HG02884 (cell line): ENCODE results near the gene PSMB4.
A peak's percentile ranks its signal among the peaks of the same experiment; 100 is the strongest.
"Not testable (repeated sequence)": the region's sequence is repeated elsewhere in the genome, so short reads cannot be mapped to it uniquely, and the experiment has no call there.

ENCODE experiments used
- ATAC-seq: cut with Tn5 transposase; IDR thresholded peaks from one replicate; pipeline ENCODE4 v1.9.1; 2021; ENCODE audit warnings: mild to moderate bottlenecking, moderate library complexity; ENCODE audit not compliant: unreplicated experiment

PSMB4 gene

DNA sequence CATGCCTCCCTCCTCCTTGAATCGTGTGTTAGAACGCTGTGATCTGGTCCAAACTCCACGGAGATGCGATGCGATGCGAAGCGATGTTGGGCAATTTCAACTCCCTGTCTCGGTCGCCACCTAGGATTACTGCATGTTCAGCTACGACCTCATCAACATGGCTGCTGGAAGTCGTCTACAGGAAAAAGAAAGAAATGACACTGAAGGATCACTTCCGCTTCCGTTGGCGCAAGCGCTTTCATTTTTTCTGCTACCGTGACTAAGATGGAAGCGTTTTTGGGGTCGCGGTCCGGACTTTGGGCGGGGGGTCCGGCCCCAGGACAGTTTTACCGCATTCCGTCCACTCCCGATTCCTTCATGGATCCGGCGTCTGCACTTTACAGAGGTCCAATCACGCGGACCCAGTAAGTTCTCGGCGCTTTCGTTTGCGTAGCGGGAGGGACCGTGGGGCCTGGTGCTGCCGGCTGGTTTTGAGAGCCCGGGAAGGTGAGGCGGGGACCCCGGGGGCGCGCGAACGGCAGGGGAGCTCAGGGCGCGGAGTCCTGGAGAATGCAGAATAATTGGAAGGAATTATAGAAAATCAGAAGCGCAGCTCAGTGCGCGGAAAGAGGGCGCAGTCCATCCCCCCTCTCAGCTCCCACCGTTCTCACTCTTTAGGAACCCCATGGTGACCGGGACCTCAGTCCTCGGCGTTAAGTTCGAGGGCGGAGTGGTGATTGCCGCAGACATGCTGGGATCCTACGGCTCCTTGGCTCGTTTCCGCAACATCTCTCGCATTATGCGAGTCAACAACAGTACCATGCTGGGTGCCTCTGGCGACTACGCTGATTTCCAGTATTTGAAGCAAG is at the start of gene PSMB4:
PSMB4 (plus strand) TSS at position 250 of the 848 bp plus-strand sequence; CDS start at position 265, 15 bp downstream.
- peak; percentile 72 for ATAC-seq

DNA sequence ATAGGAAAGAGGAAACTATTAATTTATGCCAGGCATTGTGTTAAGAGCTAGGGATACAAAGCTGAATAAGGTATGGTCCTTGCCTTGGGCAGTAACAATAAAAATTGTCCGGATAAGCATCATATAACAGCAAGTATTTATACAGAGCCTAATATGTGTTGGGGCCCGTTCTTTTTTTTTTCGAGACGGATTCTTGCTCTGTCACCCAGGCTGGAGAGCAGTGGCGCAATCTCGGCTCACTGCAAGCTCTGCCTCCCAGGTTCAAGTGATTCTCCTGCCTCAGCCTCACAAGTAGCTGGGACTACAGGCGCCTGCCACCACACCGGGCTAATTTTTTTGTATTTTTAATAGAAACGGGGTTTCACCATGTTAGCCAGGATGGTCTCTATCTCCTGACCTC is 49.0 kb upstream of the PSMB4 start:
- ATAC-seq: not testable (repeated sequence)

DNA sequence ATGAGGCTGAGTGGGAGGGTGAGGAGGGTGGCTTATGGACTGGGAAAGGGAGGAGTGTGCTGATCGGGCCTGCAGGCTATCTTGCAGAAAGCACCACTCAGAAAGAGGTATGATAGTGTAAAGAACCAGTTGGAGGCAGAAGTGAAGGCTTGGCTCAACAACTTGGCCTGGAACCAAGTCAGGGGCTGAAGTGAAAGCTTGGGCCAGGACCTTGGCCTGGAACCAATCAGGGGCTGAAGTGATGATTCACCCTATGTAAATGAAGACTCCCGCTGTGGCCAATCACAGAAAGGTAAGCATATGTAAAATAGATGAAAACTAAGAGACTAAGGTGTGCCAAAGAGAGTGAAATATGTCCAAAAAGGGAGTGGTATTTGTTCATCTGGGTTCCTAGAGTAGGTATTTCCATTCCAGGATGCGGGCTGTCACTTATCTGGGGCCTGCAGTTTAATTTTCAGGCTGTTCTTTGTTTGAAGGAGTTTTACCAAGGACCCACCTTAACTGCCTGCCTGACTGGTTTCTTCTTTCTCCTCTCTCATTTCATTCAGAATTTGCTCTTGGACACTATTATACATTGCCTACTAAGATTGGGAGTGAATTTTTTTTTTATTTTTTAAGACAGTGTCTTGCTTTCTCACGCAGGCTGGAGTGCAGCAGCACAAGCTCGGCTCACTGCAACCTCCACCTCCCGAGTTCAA is 47.2 kb upstream of the PSMB4 start:
- no peak for ATAC-seq

DNA sequence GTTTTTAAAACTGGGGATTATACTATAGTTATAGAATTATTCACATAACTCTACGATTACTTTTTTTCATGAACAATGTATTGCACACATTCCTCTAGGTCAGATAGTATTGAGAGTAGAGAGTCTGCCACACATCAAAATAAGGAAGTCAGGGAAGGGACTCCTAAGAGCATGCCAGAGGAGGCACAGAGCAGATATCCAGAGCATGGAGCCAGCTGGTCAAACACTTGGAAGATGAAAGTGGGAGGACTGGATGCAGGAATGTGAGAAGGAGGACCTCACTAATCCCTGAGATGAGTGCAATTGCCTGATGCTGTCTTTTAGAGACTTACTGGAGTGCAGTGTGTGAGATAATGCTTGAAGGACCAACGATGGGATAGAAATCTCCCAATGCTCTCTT is 42.7 kb upstream of the PSMB4 start:
- ATAC-seq: no peak

DNA sequence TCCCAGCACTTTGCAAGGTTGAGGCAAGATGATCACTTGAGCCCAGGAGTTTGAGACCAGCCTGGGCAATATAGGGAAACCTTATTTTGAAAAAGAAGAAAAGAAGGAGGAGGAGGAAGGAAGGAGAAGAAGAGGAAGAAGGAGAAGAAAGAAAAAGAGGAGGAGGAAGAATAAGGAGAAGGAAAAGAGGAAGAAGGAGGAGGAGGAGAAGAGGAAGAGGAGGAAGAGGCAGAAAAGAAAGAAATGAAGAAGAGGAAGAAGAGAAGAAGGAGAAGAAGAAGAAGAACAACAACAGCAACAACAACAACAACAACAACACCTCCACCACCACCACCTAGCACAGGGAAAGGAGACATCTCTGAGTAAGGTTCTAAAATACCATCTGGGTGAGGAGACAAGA is 37.5 kb upstream of the PSMB4 start:
- no peak for ATAC-seq

DNA sequence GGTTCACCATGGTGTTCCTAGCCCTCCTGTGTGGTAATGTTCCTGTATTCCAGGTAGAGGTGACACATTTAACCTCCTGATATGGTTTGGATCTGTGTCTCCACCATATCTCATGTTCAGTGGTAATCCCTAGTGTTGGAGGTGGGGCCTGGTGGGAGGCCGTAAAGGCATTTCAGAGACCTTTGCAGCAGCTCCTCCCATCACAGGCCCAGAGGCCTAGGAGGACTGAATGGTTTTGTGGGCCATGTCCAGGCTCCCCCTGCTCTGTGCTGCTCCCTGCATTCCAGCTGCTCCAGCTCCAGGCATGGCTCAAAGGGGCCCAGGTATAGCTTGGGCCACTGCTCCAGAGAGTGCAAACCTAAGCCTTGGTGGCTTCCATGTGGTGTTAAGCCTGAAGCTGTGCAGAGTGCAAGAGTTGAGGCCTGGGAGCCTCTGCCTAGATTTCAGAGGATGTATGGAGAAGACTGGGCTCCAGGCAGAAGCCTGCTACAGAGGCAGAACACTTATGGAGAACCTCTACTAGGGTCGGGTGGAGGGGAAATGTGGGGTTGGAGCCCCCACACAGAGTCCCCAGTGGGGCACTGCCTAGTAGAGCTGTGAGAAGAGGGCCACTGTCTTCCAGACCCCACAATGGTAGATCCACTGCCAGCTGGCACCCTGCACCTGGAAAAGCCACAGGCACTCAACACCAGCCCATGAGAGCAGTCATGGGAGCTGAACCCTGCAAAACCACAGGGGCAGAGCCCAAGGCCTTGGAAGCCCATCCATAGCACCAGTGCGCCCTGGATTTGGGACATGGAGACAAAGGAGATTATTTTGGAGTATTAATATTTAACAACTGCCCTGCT is 36.8 kb upstream of the PSMB4 start:
- ATAC-seq: no peak

DNA sequence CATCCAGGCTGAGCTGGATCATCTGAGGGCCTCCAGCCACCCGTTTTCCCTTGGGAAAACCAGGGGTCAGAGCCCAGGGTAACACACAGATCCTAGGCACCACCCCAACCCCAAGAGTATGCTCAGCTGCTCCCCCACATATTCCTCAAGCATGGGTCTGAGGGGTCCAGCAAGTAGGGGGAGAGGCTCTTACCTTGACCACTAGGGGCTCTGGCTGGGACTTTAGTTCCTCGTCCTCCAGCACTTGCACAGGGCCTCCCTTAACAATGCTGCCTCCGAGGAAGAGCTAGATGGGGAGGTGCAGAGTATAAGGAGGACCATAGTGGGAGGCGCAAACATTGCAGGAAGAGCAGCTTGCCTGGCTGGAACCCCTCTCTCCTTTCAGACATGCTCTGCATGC is 34.4 kb upstream of the PSMB4 start:
- ATAC-seq: no peak

DNA sequence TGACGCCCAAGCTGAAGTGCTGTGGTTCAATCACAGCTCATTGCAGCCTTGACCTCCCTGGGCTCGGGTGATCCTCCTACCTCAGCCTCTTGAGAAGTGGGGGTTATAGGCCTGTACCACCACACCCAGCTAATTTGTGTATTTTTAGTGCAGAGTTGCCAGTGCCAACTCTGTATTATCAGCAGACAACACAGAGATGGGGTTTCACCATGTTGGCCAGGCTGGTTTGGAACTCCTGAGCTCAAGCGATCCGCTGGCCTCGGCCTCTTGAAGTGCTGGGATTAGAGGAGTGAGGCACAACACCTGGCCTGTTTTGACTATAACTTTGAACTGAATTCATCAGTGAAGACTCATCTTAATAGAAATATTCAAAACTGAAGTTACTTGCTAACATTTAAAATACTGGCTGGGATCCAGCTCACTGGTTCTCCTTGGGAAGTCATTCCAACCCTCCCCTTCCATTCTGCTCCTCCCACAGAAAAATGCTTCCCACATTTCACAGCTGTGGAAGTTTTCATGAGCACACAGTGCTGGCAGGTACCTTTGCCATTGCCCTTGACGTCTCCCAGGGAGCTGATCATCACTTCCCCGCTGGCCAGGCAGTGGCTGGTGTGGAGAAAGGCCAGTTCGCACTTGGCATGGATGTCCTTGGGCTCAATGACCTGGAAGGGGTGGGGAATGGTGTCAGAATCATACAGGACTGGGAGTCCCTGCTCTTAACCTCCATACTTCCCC is 31.5 kb upstream of the PSMB4 start:
- ATAC-seq: no peak

DNA sequence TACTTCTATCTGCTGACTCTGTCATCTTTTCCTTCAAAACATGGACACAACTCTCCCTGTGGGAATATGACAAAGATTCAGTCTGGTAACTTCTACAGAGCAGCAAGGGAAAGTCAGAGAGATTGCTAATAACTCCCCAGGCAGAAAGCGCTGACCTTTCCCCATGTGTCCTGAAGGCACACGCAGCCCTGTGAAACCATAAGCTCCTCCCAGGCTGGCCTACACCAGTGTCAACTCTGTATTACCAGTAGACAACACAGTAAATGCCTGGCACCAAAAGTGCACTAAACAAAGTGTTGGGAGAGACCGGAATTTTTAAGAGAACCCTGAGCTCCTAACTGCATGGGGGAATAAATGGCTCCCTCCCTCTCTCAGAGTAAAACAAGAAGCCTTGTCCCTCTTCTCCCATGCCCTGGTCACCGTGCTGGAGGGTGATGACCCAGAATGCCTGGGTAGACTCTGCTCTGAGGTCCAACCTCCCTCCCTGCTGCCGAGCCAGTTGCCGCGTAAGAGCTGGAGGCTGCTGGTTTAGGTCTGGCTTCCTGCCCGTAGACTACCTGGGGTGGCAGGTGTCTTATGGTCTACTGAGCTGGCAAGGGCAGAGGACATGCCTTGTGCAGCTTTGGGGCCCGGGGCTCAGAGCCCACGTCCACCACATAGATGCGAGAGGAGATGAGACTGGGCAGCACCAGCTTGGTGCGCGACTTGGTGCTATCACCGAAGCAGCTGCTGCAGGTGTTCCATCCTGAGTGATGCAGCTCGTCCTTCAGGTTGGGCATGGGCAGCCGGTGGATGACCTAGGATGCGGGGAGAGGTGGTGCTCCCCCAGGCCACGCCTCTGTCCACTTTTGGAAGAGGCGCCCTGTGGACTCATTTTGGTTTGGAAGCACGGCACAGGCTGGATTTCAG is 30.7 kb upstream of the PSMB4 start:
- no peak for ATAC-seq

DNA sequence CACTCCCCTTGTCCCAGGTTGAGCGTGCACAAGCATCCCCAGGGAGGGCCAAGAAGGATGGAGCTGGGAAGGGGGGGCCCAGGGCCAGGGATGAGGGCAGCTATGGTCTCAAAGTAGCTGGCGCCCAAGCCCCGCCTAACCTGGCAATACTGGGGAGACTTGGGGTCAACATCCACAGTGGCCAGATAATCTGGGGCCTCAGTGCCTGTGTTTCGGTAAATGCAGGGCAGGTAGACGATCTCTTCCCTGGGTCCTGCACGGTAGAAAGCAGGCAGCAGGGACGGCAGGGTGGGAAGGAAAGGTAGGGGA is 30.1 kb upstream of the PSMB4 start:
- no peak for ATAC-seq

DNA sequence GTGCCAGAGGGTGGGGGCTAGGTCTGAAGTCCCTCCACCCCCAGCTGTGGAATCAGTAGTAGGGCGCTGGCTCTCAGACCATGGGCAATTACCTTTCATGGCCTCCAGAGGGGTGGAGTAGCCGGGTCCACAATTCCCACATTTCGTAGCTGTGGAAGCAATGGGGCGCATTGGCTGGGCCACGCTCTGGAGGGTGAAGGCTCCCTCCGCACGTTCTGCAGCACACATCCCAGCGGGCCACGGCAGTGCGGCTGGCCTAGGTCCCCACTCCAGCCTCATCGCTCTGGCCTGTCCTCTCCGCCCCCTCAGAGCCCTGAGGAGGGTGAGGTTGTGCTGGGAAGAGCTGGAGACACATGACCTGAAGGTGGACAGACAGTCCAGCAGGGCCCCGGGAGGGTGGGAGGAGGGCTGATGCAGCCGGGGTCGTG is 29.7 kb upstream of the PSMB4 start:
- ATAC-seq: no peak

DNA sequence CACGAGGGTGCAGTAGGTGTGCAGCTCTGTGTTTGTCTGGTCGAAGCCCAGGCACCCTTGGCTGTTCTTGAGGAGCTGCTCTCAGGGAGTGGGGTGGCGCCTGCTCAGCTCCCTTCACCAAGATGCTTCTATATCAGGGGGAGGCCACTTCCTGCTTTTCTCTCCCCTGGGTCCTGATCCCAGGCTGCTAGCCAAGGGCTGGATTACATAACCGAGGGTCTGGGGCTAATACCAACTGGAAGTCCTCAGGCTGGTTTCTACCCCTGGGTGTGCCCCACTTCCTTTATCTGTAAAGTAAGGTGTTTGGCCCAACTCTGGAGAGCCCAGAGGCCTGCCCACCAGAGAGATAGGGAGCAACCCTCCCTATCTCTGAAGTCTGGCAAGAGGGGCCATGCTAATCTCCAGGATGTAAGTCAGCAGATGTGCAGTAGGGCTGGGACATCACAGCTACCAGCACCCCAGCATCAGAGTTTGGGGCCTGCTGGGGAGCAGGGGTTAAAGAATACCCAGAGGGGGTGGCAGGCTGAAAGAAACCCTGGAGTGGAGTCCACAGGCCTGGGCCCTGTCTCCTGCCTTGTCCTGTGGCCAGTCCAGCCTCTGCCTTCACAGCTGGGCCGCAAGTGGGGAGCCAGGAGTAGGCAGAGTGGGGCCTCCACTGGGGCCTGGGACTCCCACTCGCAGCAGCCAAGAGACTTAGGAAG is 29.0 kb upstream of the PSMB4 start:
- no peak for ATAC-seq

DNA sequence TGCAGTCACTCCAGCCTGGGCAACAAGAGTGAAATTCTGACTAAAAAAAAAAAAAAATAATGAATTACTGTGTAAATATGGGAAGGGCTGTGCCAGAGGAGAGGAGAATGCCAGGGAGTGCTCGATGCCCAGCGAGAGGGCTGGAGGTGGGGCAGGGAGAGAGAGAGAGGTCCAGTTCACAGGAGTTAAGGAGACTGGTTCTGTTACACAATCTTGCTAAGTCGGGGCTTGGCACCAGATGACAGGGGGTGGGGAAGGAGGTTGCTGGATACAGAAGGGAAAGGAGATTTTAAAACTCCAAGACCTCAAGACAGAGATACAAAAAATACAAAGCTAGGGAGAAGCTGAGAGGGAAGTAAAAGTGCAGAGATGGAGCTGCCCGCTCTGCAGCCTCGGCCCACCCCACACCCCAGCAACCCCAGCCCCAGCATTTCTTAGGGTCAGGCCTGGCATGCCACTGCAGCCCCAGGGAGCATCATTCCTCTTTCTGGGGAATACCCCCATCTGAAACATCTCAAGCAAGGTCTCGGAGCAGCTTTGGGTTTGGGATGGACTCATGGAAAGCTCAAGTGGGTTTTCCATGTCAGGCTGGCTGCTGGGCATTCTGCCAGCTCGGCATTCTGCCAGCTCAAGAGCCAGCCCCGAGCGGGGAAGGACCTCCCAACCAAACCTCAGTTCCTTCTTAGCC is 27.9 kb upstream of the PSMB4 start:
- ATAC-seq: no peak

DNA sequence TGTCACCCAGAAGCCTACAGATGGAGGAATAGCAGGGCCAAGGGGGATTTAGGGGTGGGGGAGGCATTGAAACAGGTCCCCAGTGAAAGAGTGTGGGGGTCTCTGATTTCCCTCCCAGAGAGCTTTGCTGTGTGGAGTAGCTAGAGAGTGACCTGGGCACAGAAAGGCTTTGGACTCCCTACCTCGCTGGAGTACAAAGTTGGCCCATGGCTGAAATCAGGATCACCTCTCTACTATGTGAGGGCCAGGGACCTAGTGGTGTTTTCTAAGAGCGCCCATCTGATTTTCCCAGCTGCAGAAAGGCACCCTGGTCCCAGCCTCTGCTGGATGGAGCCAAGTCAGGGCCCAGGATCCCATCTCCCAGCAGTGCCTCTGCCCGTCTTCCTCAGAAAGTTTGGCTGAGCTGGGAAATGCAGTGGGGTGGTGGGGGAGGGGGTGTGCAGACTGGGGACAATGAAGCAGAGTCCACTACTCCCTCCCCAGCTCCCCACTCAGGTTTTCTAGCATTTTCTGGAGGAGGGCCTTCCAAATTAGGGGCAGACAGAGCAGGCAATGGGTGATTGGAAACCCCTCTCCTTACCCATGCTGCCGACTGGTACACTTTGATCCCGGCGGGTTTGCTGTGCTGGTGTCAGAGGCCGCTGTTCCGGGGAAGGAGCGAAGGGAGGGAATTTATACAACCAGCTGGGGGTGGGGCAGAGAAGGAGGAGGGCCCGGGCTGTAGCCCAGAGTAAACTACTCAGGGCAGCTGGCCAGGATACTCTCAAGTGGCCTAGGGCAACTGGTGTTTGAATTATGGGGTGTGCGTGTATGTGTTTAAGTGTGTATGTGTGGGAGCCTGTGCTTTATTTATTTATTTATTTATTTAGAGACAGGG is 27.1 kb upstream of the PSMB4 start, which contains the start of gene SELENBP1:
SELENBP1 (minus strand) TSS at position 648 of the 877 bp plus-strand sequence; CDS start at position 584, 64 bp downstream.
- ATAC-seq: no peak

DNA sequence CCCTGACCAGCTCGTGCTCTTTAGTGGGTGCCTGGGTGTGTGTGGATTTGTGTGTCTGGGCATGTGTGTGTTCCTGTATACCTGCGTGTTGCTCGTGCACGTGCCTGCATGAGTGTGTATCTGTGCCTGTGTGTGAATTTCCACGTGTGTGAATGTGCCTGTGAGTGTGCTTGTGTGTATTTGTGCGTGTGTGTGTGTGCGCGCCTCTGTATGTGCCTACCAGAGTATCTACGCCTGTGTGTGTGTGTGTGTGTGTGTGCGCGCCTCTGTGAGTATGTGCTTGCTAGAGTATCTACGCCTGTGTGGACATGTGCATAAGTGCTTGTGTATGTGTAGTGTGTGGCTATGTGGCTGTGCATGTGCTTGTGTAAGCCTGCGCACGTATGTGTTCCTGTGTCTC is 26.2 kb upstream of the PSMB4 start:
- ATAC-seq: no peak

DNA sequence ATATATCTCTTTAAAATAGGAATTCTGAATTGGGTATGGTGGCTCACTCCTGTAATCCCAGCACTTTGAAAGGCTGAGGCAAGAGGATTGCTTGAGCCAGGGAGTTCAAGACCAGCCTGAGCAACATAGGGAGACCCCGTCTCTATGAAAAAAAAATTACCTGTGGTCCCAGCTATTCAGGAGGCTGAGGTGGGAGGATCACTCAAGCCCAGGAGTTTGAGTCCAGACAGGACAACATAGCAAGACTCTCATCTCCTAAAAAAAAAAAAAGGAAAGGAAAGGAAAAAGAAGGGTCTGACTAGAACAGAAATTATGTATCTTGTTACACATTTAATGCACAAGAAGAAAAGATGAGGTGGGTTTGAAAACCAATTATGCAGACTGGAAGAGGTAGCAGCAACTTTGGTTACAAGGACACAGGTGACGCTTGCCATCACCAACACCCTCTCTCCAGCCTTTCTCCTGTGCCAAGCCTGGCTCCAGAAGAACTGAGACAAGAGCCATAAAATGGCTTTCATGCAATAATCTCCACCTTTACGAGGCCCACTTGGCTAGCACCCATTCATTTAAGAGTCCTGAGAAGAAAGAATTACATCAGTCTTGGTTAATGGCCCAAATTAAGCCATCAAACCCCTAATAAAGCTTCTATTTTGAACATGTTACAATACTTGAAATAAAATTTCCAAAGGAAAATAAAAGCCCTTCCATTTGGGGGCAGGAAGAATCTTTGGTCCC is 22.1 kb upstream of the PSMB4 start:
- ATAC-seq: no peak

DNA sequence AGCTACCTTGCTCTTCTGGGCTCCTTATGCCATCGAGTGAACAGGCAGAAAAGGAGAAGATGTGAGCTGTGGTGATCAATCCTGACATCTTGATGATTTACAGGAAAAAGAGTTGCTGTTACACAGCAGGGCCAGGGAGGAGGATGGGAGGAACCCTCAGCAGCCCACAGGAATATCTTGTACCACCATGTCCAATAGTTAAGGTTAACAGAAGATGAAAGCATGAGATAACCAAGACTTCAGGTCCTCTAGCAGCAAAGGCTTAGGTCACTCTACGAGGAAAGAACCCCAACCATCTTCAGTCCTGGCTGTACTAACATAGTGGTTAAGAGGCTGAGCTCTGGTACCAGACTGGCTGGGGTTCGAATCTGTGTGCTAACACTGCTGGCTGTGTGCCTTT is 14.8 kb upstream of the PSMB4 start:
- no peak for ATAC-seq
